GM19023 (cell line): Measurements from ENCODE around the gene ECE1.
A peak's percentile ranks its signal among the peaks of the same experiment; 100 is the strongest.
"Not testable (repeated sequence)": the region's sequence is repeated elsewhere in the genome, so short reads cannot be mapped to it uniquely, and the experiment has no call there.

Source experiments
- ATAC-seq: cut with Tn5 transposase; IDR thresholded peaks from one replicate; pipeline ENCODE4 v1.9.1; 2021; ENCODE audit warnings: mild to moderate bottlenecking, moderate library complexity; ENCODE audit not compliant: unreplicated experiment

Gene ECE1

DNA sequence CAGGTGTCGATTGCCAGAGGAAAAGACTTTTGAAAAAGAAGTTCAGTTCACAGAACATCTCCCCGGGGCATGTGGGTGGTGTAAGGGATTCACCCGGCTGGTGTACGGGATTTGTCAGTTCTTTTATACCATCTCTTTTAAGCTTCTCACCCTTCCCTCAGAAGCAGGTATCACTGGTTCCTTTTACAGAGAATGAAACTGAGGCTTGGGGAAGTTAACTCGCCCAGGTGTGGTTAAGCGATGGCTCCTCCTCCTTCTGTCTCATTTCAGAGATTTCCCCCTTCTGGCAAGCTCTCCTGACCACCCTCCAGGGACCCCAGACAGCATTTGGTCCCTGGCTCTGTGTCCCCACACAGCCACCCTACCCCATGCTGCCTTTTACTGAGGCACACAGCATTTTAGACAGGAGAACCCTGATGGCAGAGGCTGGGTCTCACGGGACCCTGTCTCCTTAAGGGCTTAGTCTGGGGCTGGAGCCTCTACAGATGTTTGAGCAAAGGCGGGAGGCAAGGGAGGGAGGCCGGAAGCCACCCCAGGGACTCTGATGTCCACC lies 2.8 kb upstream of the ECE1 start:
- ATAC-seq, result peak; percentile 31

DNA sequence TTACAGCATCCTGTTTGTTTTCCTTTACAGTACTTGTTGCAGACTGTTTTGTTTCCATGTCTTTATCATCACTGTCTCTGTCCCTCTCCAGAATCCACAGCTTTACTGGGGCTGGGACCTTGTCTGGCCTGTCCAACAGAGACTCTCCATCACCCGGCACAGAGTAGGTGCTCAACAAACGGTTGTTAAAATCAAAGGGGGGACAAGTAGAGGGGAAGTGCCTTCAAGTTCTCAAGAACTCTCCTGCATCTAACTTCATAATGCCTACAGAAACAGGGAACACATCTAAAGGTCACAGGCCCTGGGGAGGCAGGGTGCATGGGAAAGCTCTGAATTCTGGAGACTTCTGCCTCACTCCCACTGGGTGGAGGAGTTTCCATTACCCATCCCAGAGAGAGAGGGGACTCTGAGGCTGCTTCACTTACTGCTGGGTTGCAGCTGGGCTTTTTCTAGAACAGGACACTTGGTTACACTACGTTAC lies 2.3 kb upstream of the ECE1 start:
- no peak for ATAC-seq

DNA sequence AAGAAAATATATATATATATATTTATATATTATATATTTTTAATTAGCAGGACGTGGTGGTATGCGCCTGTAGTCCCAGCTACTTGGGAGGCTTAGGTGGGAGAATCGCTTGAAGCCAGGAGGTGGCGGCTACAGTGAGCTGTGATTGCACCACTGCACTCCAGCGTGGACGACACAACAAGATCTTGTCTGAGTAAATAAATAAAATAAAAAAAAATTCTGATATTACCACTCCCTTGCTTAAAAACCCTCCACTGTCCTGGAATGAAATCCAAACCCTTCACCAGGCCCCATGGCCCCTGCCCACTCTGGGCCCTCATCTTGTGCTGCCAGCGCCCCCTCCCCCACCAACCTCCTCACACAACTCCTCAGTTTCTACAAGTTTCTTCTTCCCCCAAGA lies 1.7 kb upstream of the ECE1 start:
- no peak for ATAC-seq

DNA sequence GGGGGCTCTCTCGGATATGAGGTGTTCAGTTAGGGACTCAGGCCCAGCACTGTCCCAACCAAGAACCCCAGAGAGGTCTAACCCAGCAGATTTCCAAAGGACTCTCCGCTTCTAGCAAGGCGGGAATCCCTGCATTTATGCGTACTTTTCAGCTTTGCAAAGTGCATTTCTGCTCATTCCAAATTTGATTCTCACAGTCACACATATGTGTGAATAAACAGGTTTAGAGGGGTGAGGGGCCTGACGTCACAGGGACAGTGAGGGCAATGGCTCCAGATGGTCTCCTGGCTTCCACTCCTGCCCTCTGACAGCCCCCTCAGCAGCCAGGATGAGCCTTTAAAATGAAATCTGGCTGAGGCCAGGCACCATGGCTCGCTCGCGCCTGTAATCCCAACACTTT lies 921 bp upstream of the ECE1 start:
- no peak for ATAC-seq

DNA sequence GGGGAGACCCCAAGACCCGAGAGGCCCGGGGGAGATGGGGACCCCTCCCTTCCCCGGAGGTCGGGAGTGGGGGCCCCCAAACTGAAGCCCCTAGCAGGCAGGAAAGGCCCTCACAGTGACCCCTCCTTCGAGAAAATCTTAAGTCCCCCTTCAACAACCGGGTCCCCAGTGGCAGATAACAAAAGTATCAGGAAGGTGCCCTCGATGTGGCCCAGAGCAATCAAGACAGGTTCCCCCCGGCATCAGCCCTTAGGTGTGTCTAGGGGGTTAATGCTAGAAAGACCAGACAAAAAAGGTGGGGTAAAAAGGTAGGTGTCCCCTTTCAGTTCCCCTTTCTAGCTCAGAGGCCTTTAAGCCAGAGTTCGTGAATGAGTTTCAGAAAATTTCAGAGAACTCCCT lies 282 bp upstream of the ECE1 start:
- ATAC-seq, result no peak

DNA sequence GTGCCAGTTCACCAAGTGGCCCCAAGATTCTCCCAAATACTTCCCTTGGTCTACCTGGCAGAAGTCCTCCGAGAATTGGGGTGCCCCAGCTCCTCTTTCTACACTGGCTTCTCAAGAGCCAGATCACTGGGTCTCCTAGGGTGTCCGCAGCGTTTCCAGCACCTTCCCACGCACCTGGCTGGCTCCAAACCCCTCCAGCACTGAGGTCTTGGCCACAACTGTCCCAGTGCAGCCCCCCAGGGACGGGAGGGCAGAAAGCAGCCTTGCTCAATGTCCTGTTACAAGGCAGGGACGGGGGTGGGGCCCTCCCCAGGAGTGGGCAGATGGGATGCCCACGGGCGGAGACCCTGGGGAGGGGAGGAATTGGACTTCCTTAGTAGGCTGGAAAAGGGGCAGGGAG lies 1.1 kb downstream of the ECE1 start:
- ATAC-seq, result no peak

DNA sequence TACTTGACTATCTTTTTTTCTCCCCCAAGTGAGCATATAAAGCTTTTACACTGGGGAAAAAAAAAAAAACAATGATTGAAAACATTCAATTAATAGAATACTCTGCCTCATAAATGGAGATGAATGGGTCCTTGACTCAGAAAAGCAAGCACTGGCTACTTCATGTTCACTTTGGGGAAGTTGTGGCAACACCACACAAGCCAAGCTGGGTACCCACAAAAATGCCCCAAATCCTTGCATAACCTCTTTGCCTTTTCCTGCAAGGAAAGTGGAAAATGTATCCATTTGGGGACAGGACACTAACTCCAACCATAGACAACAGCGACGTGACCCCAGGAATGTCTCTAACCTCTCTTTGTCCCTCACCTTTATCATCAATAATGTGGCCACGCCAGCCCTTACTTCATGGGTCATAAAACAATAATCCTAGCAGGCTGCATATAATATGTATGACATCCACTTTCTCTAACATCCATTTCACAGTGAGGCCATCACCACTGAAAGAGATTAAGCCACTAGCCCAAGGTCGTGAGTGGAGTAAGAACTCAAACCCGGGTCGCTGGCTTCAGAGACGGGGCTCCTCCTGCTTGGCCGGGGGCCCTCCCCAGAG lies 2.3 kb downstream of the ECE1 start:
- no peak for ATAC-seq

DNA sequence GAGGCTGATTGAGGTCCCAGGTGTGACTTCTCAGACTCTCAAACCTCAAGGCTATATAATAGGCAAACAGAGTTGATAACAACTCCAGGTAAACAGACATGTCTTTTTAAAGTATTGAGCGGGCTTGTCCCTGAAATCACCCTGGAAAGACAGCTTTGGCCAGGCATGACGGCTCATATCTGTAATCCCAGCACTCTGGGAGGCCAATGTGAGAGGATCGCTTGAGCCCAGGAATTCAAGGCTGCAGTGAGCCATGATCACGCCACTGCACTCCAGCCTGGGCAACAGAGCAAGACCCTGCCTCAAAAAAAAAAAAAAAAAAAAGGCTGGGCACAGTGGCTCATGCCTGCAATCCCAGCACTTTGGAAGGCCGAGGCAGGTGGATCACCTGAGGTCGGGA lies 4.9 kb downstream of the ECE1 start:
- ATAC-seq, result not testable (repeated sequence)

DNA sequence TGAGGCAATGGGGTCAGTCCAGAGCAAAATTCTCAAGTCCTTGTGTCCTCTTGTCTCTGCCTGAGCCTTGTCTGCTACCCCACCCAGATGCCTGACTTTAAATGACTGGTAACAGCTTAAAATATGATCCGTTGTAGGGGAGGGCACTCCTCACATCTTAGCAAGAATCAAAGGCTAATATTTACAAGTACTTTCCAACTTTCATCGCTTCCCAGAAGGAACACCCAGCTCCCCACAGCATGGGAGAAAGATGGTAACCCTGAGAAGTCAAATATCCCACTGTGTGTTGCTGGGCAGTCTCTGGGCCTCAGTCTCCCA lies 5.2 kb downstream of the ECE1 start:
- ATAC-seq, result no peak

DNA sequence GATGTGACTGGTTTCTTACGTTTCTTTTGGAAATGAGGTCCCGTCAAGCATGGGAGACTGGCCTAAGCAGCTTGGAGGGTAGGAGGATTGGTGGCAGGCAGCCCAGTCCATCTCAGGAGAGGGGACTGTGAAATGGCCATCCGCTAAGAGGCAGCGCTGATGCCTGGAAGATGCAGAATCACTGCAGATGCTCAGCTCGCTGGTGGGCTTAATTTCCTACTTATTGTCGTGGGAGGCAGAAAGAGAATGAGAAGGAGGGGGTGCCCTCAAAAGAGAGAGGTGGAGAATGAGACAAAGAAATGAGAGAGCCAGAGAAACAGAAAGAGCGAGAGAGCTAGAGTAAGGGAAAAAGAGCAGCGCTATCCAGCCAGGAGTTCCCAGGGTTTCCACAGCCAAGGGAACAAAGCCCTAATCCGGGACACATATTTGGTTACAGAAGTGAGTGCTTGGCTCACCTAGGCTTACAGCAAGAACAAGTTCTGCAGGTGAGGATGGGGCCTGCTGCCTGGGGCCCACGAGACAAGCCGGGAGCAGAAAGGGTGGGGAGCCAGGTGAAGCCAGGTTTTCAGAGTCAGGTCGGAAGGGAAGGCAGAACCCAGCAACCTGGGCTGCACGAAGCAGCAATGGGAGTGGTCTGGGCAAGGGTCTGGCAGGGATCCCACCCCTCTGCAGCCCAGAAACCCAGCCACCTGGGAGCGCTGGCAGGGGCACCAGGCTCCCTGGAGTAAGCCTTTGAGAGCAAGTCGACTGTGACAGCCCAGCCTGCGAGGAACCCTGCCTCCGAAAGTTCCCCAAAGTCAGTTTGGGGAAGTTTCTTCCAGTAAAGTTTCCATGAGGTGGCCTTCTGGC lies 5.8 kb downstream of the ECE1 start:
- ATAC-seq, result no peak

DNA sequence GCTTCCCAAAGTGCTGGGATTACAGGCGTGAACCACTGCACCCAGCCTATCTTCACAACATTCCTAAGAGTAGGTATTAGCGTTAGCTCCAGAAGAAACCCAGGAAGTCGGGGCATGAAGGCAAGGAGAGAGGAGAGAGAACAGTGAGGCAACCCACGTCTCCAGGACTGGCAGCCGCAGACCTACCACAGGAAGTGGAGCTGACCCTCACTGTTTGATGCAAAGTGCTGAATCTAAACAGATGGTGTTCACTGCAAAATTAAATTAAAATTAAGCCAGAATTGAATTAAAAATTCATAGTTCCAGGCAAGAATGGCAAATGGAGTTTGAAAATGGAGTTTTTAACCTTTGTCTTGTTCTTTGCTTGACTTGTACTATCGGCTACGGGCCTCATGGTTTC lies 6.7 kb downstream of the ECE1 start:
- no peak for ATAC-seq

DNA sequence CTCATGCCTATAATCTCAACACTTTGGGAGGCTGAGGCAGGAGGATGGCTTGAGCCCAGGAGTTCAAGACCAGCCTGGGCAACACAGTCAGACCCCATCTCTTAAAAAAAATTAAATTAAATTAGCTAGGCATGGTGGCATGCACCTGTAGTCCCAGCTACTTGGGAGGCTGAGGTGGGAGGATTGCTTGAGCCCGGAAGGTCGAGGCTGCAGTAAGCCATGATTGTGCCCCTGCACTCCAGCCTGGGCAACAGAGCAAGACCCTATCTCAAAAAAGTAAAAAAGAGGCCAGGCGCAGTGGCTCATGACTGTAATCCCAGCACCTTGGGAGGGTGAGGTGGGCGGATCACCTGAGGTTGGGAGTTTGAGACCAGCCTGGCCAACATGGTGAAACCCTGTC lies 8.2 kb downstream of the ECE1 start:
- not testable (repeated sequence) for ATAC-seq

DNA sequence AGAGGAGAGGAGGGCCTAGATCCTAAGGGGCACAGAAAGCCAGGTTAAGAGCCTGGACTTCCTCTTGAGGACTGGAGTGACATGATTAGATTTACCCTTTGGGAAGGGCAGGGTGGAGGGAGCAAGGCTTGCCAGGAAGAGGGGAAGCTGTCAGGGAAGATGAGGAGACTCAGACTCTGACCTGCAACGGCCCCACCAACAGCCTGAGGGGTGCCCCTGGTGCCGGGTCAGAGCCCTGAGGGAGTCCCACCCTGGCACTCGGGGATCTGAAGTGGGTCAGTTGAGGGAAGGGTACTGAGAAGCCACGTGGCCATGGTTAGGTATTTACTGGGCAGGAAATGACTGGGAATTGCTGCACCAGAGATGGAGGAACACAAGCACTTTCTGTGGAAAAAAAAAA lies 9.8 kb downstream of the ECE1 start:
- no peak for ATAC-seq

DNA sequence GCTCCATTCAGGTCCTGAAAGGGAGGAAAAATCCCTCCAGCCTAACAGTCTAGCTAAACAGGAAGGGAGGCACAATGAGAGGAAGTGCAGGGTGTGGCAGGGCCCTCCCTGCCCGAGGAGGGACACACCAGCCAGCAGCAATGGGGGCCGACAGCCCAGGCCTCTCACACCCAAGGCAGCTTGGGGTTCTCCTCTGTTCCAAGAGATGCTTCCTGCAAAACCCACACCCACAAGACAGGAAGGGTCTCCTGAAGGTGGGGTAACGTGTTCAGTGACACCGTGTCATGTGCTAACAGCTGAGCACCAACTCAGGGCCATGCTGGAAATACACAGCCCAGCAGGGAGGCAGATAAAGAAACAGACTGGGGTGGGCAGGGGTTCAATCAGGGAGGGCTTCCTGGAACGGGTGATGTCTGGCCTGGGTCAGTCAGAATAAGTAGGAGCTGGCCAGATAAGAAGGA lies 10.2 kb downstream of the ECE1 start:
- no peak for ATAC-seq

DNA sequence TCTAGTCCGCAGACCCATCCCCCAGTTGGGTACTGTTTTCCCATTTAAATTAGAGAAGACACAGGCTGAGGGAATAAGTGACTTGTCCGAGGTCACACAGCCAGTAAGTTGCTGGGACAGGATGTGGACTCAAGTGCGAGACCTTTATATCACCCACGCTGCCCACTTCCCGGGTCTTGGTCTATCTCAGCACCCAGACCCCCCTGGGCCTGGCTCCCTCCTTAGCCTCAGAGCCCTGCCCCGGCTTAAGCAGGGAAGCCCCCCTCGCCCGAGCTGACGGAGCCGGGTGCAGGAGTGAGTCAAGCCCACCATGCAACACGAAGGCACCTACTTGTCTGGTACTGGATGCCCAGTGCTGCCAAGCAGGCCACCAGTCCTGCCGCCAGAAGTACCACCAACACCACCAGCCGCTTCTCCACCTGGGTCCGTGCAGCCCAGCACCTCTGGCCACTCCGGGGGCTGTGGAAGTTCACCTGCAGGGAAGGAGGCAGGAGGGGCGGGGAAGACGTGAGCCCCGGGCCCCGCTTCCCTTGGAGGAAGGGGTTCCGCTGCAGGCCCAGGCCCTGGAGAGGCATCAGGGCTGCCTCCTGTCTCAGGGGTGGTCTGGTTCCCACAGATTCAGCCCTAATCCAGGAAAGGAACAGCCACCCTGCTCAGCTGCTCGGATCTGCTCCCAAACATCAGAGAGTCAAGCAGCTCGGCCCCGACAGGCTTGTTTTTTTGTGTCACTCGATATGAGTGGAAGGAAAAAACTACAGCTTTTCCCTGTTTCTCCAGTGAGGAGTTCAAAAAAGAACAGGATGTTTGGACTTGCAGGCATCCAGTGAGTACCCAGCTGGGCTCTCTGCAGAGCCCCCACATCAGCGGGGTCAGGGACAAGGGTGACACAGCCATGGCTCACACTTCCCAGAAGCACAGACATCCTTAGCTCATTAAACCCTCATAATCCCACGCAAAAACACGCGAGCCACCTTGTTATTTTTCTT lies 11.1 kb downstream of the ECE1 start:
- no peak for ATAC-seq

DNA sequence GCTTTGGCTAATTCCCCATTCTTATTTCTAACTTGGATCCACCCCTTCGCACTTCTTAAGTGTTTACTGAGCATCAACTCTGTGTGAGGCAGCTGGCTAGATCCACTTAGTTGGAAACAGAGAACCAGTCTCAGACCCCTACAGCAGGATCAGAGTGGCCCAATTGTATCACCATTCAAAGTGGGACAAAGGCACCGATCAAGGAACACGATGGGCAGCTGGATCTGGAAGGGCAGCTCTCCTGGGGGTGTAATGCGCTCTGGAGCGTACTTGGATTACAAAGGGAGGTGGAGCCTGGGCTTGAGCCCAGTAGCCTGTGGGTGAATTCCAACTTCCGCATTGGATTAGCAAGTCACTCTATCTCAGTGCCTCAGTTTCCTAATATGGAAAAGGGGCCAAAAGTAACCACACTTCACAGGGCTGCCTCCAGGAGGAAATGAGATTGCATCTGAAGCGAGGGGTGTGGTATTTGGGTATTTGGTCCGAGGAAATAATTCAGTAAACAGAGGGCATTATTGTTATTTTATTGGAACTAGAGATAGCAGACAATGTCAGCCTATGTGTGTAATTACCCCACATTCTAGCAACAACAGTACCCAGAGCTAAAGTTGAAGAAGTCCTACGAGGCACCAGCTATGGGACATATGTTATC lies 11.9 kb downstream of the ECE1 start:
- no peak for ATAC-seq

DNA sequence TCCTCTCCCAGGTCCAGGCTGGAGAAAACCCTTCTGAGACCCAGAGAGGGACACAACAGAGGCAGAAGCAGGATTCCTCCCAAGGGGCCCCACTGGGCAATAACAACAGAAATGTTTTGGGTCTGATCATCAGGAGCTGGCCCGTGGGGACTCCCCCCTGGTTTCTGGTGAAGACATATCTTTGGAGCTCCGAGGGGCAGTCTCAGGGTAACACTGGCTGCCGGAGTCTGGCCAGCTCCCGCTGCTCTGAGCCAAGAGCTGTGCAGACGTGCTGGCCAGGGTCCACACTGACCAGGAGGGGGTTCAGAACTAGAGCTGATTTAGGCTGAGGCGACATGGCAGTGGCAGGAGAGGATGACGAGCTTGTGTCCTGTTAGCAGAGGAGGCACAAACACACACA lies 13.1 kb downstream of the ECE1 start:
- ATAC-seq, result no peak

DNA sequence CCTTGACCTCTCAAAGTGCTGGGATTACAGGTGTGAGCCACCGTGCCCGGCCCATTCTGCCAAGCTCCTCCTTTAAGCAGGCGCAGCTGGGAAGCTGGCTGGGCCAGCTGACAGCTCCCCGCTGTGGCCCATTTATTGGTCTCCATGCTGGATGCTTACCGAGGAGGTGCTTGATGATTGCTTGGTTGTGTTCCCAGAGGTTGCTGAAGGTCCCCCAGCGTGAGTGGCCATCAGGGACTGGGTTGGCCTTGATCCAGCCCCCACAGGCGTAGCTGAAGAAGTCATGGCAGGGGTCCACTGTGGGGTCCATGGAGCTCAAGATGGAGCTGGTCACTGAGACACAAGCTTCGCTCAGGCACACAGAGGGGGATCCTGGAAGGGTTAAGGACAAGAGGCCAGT lies 17.7 kb downstream of the ECE1 start:
- no peak for ATAC-seq

DNA sequence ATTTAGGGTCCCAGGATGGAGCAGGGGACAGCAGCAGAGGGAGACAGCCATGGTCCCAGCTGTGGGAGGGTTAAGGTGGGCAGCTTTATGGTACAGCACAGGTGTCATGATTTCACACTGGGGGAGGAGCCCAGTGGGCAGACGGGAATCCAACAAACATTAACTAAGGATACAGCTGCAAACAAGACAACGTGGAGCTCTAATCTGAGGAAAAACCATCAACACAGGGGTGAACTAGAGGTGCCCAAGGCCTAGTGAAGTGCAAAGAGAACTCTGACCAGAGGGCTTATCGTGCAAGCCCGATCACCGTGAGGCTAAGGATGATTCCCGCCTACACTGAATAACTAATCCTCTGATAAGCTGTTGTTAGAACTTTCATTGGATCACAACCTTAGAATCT lies 18.7 kb downstream of the ECE1 start:
- ATAC-seq, result no peak

DNA sequence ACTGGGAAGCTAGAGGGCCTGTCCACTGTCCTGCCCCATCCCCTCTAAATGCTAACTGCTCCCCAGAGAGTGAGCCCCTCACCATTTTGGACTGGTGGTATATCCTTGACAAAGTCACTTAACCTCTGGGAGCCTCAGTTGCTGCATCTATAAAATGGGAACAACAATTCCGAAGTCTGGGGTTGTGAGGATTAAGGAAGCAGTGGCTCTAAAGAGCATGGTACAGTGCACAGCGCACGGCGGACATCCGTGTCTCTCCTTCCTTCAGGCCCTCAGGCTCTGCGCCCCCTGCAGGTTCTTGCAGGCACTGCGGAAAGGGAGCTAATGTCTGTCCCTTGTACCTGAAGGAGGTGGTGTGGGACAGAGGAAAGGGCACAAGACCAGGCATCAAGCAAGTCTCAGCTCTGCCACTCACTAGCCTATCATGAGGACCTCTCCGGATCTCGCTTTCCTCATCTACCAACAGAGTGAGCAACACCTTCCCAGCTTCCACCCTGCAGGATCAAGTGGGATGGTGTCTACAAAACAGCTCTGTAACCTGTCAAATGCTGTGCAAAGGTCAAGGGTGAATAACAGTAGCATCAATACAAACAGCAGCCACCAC lies 20.1 kb downstream of the ECE1 start:
- no peak for ATAC-seq
